Loucy (cell line): ENCODE data around the gene SCUBE2.

Experiments
- EZH2phosphoT487 ChIP-seq: fragments of 200-600 bp; IDR thresholded peaks from 2 replicates; pipeline ENCODE4 v1.6.1; 2018; ENCODE audit warnings: antibody characterized with exemption, mild to moderate bottlenecking, moderate library complexity, borderline replicate concordance
- TF ChIP-seq, protein P1 (sequence below): fragments of 200-600 bp; sonication (generic); conservative IDR thresholded peaks from 2 replicates; pipeline ENCODE4 v1.5.1; 2014; ENCODE audit warnings: mild to moderate bottlenecking, antibody characterized with exemption, low read length

DNA sequence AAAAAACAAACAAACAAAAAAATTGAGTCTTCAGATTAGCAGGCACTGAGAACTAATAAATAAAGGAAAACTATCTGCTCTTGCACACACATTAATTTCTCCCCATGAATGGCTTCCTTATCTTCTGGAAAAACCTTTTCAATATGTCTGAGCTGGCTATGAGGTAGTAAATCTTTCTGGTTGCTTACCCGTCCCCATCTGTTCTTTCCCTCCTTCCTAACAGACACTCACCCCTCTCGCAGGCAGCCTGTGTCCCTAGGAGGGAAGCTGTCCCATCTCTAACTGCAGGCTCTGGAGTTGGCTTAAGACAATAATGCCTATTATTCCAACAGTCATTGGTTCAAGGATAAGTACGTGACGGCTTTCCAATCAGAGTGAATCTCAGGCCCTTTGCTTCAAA is 8.2 kb upstream of the SCUBE2 start:
- TF ChIP-seq, protein P1, sequence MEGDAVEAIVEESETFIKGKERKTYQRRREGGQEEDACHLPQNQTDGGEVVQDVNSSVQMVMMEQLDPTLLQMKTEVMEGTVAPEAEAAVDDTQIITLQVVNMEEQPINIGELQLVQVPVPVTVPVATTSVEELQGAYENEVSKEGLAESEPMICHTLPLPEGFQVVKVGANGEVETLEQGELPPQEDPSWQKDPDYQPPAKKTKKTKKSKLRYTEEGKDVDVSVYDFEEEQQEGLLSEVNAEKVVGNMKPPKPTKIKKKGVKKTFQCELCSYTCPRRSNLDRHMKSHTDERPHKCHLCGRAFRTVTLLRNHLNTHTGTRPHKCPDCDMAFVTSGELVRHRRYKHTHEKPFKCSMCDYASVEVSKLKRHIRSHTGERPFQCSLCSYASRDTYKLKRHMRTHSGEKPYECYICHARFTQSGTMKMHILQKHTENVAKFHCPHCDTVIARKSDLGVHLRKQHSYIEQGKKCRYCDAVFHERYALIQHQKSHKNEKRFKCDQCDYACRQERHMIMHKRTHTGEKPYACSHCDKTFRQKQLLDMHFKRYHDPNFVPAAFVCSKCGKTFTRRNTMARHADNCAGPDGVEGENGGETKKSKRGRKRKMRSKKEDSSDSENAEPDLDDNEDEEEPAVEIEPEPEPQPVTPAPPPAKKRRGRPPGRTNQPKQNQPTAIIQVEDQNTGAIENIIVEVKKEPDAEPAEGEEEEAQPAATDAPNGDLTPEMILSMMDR = no peak
- TF ChIP-seq EZH2phosphoT487 = no peak
